Right lobe of liver (tissue), 6 donors: ENCODE results near the gene MSANTD3. TPM values are rescaled to one million over a fixed set of nuclear protein-coding genes. Genes with fewer than 3 reads are reported as not detected.

Experiments
- ATAC-seq, 4 donors: fragments of 200-7000 bp; cut with Tn5 transposase; one replicate each; pipeline ENCODE4 v1.9.1; 2020; ENCODE audit warnings: mild to moderate bottlenecking in 4 of 4, moderate library complexity in 4 of 4
- DNase-seq, 3 donors: peaks; one replicate each; pipeline ENCODE4 v3.0.0-alpha.2; 2020
- H3K27ac ChIP-seq, 3 donors: fragments of 200-600 bp; one replicate each; pipeline ENCODE4 v1.8.0; 2022
- H3K27me3 ChIP-seq, 2 donors: fragments of 200-600 bp; one replicate each; pipeline ENCODE4 v1.8.0; 2022
- H3K36me3 ChIP-seq, 4 donors: fragments of 200-600 bp; sonication (generic) in 1 of 4; one replicate each; pipeline versions ENCODE4 v1.5.1 to v1.8.0; 2017 to 2022; ENCODE audit warnings: control low read depth in 1 of 4
- H3K4me1 ChIP-seq, 4 donors: fragments of 200-600 bp; sonication (generic) in 1 of 4; one replicate each; pipeline versions ENCODE4 v1.5.1 to v1.8.0; 2017 to 2022; ENCODE audit warnings: control low read depth in 1 of 4
- H3K4me3 ChIP-seq, 3 donors: fragments of 200-600 bp; one replicate each; pipeline ENCODE4 v1.8.0; 2022
- H3K9me3 ChIP-seq, 4 donors: fragments of 200-600 bp; sonication (generic) in 1 of 4; one replicate each; pipeline versions ENCODE4 v1.5.1 to v1.8.0; 2017 to 2022; ENCODE audit warnings: control low read depth in 1 of 4
- CTCF ChIP-seq, 4 donors: fragments of 200-600 bp in 3 of 4; fragments of 450-650 bp in 1 of 4; IDR thresholded peaks; one replicate each; pipeline versions ENCODE4 v1.5.1 to v1.8.0; 2016 to 2022; ENCODE audit warnings: antibody characterized with exemption in 4 of 4, mild to moderate bottlenecking in 2 of 4
- POLR2A ChIP-seq: fragments of 450-650 bp; IDR thresholded peaks from one replicate; pipeline ENCODE4 v1.6.1; 2017; ENCODE audit warnings: antibody characterized with exemption, mild to moderate bottlenecking
- WGBS: methylation state at CpG from one replicate; pipeline ENCODE4 v1.1.6; 2018; ENCODE audit warnings: low coverage, low lambda C conversion rate; ENCODE audit not compliant: insufficient coverage; ENCODE audit errors: missing lambda C conversion rate; 5-methylcytosine and 5-hydroxymethylcytosine counted together
- intact Hi-C, 2 donors: fragments of 100-400 bp; cut with DNase I; formaldehyde crosslinking; loops; one replicate each; pipeline versions ENCODE4 v1.11.2 to v1.14.1; 2022
- total RNA-seq, 6 experiments: library from RNA; depleted of rRNA in 2 of 6; stranded (reverse); fragments of >200 nt in 2 of 6; fragmentation: NEBNext Ultra II Directional in 3 of 6; extraction: Animal tissue kit (Norgen Biotek cat#: 25700) in 3 of 6; gene quantifications; one replicate each; pipeline versions ENCODE4 v1.1.0 to v1.2.4, GENCODE V29; 2016 to 2023
- donor health status: DM: no; HTN: yes; CAD: no.
- donor health status: DM: no; HTN: no; CAD: no.
- donor health status: DM: no; HTN: no; CAD: no.
- donor health status: DM: no; HTN: yes; CAD: no.
- donor health status: DM: no; HTN: yes; CAD: no.

MSANTD3 gene
- total RNA-seq, 6 experiments from 2014 or later = 6.7 to 26.9 (median 15.9) TPM

- WGBS = 22% methylated on average over 7 of the region's 7 CpGs
- no peaks in the 10 kb centered on the region for H3K9me3 ChIP-seq
- H3K4me3 ChIP-seq = peak overlapping the region in 2 of 3 donors; percentile 43 to 82
- TF ChIP-seq CTCF (IDR thresholded peaks at IDR 0.05) = no peak
- no peak for TF ChIP-seq POLR2A
- no peaks in the 10 kb centered on the region for H3K27me3 ChIP-seq
- ATAC-seq (peak in 3 of 4 donors; percentile 1 to 2 (median 2)), DNase-seq (no peak)
- no peaks in the 10 kb centered on the region for H3K36me3 ChIP-seq
- peak overlapping the region; percentile 70 to 81 (median 71) for H3K27ac ChIP-seq
- intact Hi-C loops = no loop called here
- H3K4me1 ChIP-seq = peaks cover 0 to 13% (median 0%) of the 10 kb centered on the region in 4 donors
These were observed 784 bp upstream of the MSANTD3 start for GRCh38 chr9:100426189-100426529.

- intact Hi-C loops = no loop called here
- Histone ChIP-seq H3K27ac (peak overlapping the region; percentile 52 to 92 (median 66)), H3K9me3 (no peaks in the 10 kb centered on the region), H3K4me3 (peak overlapping the region; percentile 64 to 82 (median 77)), H3K36me3 (no peaks in the 10 kb centered on the region), H3K27me3 (no peaks in the 10 kb centered on the region), H3K4me1 (peaks cover 0 to 13% (median 0%) of the 10 kb centered on the region in 4 donors)
- peak; percentile 54 to 61 (median 61) for DNase-seq
- TF ChIP-seq CTCF (IDR thresholded peaks at IDR 0.05) (no peak), POLR2A (no peak)
- peak; percentile 17 to 38 (median 34) for ATAC-seq
- 31% methylated on average over 14 of the region's 65 CpGs for WGBS
These were observed 672 bp downstream of the MSANTD3 start for GRCh38 chr9:100427366-100428263.

GRCh38 chr9:100428871-100429654, 2.1 kb downstream of the MSANTD3 start:
- WGBS = 75% methylated on average over 9 of the region's 9 CpGs
- ATAC-seq (peak in 3 of 4 donors; percentile 5 to 59 (median 46)), DNase-seq (no peak)
- Histone ChIP-seq H3K9me3 (no peaks in the 10 kb centered on the region), H3K4me1 (peaks cover 0 to 13% (median 0%) of the 10 kb centered on the region in 4 donors), H3K36me3 (no peaks in the 10 kb centered on the region), H3K27ac (peak overlapping the region in 2 of 3 donors; percentile 24 to 92), H3K27me3 (no peaks in the 10 kb centered on the region), H3K4me3 (no peak overlapping the region)
- TF ChIP-seq POLR2A (no peak), CTCF (IDR thresholded peaks at IDR 0.05) (no peak)
- intact Hi-C loops = no loop called here

GRCh38 chr9:100430286-100430940, 3.5 kb downstream of the MSANTD3 start:
- intact Hi-C loops = no loop called here
- no peak for TF ChIP-seq CTCF (IDR thresholded peaks at IDR 0.05)
- no peak for TF ChIP-seq POLR2A

More at GRCh38 chr9:100430286-100430940, 3.5 kb downstream of the MSANTD3 start:
- DNase-seq (no peak), ATAC-seq (no peak)
- Histone ChIP-seq H3K36me3 (no peaks in the 10 kb centered on the region), H3K27ac (no peak overlapping the region), H3K27me3 (no peaks in the 10 kb centered on the region), H3K4me3 (no peak overlapping the region), H3K9me3 (no peaks in the 10 kb centered on the region), H3K4me1 (peaks cover 0 to 13% (median 0%) of the 10 kb centered on the region in 4 donors)
- 97% methylated on average over 3 of the region's 5 CpGs for WGBS
